ENCODE measurements around the gene HIVEP3.

The HIVEP3 gene

DNA sequence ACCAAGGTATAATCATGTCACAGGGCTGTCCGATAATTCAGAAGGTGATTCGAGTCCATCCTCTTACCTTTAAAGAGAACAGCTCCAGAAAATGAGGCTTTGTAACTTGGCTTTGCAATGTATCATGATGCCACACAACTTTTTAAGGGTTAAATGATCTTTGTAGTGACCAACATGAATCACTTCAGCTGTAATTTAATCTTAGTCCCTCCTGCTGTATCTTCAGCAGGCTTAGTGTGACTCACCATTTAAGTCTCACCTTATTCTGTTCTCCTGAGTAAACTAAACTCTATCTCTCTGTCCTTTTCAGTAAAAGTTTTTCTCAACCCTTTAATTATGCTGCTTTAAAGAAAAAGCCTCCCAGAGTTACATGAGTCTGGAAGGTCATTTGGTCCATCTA, 1.9 kb upstream of the HIVEP3 start:
- DNase-seq (ENCODE audit: low read depth), result no peak

DNA sequence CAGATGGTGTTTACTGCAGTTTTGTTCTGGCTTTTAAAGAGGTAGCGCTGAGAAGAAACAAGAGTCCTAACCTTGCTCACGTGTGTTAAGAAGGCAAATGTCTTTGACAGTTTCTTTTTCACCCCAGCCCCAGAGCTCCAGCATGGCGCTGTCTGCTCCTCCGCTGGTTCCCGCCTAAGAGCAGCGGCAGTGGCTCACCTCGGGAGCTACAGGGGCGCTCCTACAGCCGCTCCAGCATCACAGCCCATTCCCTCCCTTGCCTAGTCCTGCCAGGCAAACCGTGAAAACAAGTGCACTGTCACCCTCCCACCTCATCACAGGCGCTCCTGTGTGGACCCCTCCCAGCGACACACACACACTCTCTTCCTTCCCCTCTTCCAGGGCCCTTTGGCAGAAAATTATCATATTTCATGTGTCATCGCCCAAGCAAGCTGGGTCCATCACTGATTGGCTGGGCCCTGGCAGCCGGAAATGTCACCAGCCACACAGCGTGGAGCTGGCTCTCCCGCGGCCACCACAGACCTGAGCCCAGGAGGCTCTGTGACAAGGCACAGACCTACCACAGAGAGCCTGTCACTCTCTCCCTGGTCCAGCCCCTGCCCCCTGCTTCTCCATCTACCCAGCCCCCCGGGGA, 1.2 kb upstream of the HIVEP3 start:
- DNase-seq (ENCODE audit: low read depth), result no peak

DNA sequence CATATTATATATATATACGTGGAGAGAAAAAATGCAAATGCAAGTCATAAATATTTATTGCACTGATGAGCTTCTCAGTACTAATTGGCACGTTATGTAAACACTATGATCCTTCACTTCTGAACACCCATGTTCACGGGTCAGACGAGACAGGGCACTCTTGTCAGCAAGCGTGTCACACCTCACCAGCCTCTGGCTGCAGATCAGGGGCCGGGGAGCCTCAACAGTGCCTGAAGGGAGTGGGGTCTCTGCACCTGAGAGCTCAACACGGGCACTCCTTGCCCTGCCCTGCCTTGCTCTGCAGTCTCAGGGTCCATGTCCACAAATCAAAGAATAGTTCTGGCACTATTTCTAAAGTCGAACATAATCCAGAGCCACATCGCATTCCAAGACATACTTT, 409 bp upstream of the HIVEP3 start:
- no peak for DNase-seq (ENCODE audit: low read depth)

DNA sequence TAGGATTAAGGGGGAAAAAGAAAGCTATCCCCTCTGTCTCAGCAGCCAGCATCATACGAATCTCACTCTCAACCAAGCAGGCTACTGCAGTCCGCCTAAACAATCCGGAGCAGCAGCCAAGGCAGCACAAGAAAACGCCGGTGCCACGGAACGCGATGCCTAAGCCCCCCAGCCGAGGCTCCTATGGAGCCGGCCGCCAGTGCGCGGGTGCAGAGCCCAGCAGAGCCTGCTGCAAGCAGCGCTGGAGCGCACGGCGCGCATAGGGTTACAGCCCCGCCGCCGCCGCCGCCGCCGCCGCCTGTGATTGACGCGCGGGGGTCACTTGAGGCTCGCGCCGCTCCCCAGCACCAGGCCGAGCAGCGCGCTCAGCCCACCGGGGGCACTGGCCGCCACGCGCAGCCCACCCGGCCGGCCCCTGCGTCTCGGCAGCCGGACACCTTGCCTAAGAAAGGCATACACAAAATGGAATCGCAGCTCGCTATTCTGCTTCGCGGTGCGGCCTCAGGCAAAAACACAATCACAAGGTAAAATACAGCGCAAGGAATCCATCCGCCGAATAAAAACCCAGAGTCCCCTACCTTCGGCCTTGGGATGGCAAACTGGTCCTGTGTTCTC, 780 bp downstream of the HIVEP3 start:
- DNase-seq (ENCODE audit: low read depth), result no peak

DNA sequence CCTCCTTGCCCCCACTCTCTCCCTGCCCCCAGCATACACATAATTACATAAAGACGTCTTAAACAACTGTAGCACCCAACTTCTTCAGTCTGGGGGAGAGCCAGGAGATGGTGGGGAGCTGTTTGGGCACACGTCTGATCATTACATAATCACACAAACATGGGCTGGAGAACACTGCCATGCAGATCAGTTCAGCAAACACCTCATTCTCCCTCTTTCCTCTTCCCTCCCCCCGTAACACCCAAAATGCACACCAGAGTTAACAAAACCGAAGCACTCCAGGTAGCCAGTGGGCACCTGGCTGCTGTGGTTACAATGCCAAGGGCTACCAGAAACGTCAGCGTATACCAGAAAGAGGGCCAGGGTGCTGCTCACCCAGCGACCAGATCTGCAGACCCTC, 1.6 kb downstream of the HIVEP3 start:
- DNase-seq (ENCODE audit: low read depth), result no peak

DNA sequence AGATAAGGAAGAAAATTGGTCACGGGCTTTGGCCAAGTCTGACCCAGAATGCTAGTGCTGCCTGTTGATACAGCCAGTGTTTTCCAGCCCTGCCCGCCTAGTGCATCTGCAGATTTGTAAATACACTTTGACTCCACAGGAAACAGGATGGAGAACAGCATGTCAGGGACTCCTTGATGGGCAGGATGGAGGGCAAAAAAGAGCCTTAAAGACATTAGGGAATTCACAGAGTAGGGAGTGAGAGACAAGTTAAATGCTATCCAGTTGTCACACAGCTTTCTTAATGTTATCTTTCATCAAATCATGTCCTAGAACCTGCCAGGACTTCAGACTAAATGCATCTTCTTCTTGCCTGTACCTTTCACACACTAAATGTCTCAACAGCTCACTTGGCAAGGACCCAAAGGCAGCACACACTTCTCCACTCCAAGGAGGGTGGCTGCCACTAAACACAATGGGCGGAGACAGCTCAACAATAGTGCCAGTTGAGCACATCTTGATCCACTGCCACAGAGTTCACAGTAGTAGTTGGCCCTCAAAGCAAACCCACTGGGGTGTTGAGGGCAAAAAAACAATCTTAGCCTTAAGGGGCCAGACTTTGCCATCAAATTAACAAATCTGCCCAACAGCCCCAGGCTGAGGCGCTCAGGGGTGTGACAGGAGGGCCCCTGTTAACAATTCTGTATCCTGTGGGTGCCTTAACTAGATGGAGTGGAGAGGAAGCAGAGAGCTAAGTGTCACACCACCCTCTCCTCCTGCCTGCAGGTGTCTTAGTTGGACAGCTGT, 2.7 kb downstream of the HIVEP3 start:
- DNase-seq (ENCODE audit: low read depth), result no peak

DNA sequence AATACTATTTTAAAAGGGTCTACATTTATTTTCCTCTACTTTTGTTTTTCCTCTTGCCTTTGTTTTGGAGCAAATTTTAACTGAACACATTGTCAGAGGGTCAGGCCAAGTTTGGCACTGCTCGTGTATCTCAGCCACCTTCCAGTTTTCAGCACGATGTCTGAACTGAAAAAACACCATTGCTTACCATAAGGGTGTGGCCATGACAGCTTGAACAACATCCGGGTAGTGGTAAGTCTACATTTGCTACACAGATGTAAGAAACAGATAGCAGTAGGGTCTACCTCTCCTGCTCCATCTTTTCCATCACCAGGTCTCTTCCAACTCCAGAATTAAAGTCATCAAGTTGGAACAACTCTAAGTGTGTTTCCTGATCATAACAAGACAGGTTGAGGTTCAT, 4.2 kb downstream of the HIVEP3 start:
- DNase-seq (ENCODE audit: low read depth), result no peak

DNA sequence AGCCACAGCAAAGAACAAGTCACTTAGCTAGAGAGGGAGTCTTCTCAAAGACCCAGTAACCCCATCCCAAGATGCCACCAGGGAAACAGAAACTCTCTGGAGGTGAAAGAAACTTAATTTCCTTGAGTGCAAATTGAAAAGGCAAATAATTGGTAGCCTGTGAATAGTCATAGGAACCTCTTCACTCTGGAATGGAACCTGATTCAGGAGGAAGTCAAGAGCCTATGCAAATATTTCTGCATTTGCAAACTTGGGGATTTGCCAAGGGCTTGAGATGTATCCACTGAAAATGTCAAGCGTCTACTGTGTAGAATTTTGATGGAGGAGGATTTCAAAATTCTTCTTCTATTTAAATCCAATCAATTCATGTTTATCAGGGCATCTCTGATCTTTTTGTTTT, 5.7 kb downstream of the HIVEP3 start:
- no peak for DNase-seq (ENCODE audit: low read depth)

DNA sequence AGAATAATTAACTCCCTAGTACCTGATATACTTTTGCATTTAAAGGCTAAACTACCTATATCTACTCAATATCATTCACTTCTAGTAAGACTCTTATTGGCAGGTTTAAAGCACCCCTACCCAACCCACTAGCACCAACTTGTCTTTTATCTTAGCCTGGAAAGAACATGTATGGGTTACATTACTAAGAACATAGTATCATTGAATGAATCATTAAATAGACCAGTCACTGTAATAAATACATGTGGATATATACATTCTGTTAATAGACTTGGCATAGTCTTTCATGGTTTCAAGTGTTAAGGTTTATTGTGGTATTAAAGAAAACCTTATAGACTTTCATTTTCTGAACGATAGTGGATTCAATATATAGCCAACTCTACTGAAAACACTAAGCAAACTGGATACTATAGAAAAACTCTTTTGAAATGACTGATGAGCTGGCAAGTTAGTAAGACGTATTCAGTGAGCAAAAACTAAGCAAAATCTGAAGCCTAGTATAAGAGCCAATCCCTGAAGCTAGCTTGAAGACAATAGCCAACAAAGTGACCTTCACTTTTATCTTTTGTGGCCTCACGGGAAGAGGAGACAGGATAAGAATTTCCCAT, 10.3 kb downstream of the HIVEP3 start:
- no peak for DNase-seq (ENCODE audit: low read depth)

DNA sequence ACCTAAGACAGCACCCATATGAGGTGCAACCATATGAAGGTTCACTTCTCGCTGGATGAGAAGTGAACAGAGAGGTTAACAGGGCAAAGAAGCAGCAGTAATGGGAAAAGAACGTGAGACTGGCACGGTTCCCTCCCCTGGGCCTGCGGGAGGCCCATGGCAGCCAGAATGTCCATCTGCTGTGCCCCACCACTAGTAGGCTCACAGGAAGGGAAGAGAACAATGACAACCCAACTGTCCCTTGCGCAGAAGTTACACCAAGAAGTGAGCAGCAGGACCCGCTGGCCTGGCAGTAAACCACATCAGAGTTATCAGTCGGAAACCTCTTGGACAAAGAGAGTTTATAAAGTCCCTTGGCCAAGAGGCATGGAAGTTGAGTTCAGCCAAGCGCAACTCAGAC, 11.3 kb downstream of the HIVEP3 start:
- DNase-seq (ENCODE audit: low read depth), result no peak

DNA sequence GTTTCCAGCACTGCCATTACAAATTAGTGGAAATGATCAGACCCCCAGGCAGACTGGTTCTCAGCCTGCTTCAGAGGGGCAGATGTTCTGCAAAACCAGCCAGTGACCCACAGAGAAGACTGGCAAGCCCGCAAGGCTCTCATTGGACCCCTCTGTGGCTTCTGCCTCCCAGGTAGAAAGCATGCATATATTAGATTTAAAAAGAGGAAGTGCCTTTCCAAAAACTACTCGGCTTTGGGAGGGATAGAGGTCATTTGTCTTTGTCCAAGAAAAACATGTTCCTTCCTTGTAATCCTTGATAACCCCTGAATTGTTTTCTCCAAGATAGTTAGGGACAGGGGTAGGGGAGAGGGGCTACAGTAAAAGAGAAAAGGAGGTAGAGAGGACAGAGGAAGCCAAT, 11.8 kb downstream of the HIVEP3 start:
- no peak for DNase-seq (ENCODE audit: low read depth)

DNA sequence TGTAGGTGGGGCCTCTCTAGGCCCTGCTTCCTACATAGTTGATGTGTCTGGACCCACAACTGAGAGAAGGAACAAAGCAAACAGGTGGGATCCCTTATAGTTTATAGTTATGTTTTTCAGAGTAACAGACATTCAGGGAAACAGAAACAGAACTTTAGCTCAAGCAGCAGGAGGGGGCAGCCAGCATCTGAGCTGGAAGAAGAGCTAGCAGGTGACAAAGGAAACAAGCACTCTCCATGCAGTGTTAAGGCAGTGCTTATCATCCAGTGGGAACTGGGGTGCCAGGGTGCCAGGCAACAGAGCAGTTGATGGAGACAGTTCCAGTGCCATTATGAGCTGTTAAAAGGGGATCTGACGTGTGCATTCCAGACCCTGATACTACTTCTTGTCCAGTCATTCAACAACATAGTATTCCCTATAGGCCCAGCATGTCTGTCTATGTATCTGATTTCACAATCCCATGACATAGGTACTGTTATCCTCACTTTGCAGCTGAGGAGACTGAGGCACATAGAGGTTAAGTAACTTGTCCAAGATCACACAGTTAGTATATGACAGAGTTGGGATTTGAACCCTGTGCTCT, 13.5 kb downstream of the HIVEP3 start:
- no peak for DNase-seq (ENCODE audit: low read depth)

DNA sequence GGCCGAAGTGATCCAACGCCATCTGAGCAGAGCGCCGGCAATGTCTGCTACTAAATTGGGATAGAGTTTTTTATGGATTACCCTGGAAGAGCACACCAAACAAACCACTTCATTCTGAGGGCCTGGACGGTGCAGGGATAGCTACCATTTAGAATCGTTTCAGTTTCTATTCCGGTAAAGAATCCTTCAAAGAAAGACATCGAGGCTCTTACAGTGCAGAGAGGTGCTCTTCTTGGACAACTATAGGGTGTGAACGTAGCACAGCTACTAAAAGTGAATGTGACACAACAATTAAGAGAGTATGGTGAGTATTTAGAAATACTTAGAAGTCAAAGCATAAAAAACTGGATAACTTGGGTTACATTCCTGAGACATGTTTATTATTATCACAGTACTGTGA, 16.1 kb downstream of the HIVEP3 start:
- no peak for DNase-seq (ENCODE audit: low read depth)

DNA sequence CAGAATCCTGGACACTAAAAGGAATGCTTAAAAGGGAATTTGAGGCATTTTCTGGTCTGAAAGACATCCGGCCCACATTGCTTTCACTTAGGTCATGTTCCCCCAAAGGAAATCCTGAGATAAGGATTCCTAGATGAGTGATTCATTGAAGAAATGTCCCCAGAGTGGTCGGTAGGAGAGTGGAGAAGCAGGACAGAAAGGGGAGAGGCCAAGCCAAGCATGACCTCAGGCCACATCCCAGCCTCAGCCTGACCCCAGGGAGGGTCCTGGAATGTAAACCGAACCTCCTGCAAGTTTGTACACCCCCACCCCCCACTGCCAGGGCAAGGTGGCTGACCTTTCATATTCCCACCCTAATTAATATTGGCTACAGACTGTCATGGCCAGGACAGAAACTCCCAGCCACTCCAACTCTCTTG, 16.6 kb downstream of the HIVEP3 start:
- DNase-seq (ENCODE audit: low read depth), result peak; percentile 53

DNA sequence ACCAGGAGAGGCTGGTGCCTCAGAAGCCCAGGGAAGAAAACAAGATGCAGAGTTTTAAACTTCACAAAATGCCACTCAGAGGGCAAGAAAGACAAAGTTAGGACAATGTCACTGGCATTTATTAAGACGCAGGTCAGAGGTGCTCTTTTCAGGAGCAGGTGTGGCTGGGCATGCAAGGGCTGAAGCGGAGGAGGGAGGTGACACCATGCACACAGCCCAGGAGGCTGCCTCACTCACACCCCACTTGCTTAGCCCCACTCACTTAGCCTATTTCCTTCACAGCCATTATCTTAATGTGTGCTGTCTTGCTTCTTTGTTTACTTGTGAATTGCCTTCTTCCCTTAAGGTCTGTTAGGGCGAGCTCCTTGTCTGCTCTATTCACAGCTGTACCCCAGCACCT, 17.2 kb downstream of the HIVEP3 start:
- no peak for DNase-seq (ENCODE audit: low read depth)

DNA sequence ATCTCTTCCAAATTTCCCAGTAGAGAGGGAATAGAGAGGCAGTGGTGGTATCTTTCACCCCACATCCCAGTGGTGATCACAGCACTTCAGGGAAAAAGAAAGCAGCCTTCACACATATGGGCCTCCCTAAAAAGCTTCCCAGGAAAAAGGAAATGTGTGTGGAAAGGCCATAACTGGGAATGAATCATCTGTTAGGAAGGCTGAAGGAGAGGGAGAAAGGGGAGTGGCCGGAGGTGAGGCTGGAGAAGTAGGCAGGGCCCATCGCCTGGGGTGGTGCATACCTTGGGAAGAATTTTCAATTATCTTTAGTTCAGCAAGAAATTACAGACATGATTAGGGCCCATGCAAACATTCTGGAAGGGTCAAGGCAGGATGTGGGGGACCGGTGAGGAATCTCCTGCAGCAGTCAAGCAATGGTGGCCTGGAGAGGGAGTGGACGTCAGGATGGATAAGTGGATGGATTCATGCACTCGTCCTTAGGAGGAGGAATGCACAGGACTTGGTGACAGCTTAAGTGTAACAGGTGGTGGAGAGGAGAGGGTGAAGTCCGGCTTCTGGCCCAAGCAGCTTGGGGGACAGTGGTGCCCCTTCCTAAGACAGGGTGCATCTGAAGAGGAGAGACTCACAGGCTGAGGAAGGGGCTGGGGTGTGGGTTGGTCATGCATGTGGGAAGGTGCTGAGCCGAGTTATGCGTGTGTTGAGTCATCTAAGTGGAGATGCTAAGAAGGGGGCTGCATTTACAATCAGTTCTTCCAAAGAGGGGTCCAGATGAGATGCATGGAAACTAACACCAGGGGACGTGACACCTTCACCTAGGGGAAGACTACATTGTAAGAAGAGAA, 17.9 kb downstream of the HIVEP3 start:
- DNase-seq (ENCODE audit: low read depth), result peak; percentile 27

DNA sequence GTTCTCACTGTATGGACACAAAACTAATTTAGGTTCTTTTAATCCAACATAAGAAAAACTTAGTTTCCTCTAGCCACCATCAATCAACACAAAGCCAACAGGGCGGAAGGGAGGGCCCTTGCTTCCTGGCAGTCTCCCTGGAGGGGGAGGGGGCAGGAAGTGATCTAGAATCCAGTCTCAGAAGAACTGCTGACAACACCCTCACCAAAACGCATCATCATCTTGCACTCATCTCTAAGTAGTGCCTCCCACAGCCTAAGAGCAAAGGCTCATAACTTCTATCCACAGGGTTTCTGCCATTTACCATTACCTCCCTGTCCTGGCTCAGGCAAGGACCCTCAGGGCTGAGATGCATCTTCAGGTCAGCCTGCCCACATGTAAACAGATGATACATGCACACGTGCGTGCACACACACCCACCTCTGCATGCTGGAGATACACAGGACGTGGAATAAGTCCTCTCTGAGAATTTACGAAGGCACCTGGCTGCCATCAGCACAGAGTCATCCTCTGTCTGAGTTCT, 20.5 kb downstream of the HIVEP3 start:
- DNase-seq (ENCODE audit: low read depth), result no peak

DNA sequence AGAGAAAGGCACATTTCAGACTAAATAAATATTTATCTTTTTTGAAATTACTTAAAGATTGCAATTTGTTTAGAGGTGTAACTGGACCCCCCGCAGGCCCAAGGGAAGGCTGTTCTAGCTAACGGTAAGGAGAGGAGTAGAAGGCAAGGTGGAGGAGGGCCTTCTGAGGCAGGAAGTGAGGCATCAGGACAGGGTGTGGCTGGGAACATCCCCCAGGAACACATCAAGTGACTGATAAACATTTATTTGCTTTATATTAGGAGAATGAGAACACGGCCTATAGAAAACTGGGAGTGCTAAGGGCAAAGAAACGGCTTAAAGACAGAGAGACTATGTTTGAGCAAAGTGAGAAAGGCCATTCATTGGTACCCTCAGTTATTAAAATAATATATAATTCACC, 23.2 kb downstream of the HIVEP3 start:
- DNase-seq (ENCODE audit: low read depth), result no peak

DNA sequence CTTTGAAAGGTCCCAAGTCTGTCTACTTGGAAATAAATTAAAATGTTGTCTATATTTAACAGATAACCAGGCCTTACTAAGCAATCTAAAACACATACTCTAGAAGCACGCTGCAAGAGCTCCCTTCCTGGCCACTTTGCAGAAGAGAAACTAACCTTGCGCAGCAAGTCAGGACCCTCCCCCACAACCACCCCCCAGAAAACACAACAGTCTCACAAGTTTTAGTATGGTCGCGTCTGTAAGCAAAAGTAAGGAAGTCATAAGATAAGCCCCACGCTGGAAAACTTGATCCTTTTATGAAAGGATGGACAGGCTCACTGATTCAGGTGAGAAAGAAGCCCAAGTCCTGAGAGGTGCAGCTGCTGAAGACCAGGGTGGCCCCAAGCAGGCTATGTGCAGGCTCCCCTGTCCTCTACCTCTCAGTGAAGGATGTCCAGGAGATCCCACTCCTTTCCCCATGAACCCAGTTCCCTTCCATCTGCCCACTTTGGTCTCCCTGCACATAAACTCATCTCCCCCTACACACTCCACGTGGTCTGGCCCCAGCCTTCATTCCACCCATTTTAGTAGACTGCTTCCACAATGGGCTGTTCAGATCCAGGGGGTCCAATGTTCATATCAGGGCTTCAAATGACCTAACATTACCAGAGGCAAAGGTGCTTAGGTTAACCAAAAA, 23.8 kb downstream of the HIVEP3 start:
- no peak for DNase-seq (ENCODE audit: low read depth)

DNA sequence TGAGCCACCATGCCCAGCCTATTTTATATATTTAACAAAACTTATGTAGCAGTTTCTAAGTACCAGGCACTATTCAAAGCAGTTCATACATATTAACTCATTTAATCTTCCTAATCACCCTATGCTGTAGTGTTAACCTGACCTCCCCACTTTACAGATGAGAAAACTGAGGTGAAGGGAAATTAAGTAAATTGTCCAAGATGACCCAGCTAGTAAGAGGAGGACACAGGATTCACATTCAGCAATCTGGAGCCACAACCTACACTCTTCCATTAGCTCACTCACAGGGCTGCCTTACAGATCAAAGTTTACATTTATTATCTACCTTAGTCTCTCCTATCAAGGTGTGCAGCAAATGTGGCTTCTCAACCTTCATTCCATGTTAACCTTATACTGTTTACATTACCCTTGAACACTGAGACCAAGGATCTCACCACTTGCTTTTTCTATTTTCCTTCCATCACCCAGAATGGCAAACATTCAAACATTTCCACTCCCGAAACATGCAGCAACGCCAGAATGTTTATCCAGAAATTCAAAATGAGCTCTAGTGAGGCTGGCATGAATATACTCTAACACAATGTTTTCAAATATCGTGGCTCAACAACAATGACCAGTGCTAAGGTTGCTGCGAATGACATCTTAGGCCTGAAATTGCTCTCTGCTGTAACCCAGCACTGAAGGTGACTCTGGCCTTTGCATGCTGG, 24.5 kb downstream of the HIVEP3 start:
- DNase-seq (ENCODE audit: low read depth), result no peak
